GM19397 (cell line): ENCODE data around the gene STX12.
A peak's percentile ranks its signal among the peaks of the same experiment; 100 is the strongest.
"Not testable (repeated sequence)": the region's sequence is repeated elsewhere in the genome, so short reads cannot be mapped to it uniquely, and the experiment has no call there.

Source experiments
- ATAC-seq: cut with Tn5 transposase; IDR thresholded peaks from one replicate; pipeline ENCODE4 v1.9.1; 2021; ENCODE audit warnings: mild to moderate bottlenecking, moderate library complexity; ENCODE audit not compliant: unreplicated experiment

STX12 gene

DNA sequence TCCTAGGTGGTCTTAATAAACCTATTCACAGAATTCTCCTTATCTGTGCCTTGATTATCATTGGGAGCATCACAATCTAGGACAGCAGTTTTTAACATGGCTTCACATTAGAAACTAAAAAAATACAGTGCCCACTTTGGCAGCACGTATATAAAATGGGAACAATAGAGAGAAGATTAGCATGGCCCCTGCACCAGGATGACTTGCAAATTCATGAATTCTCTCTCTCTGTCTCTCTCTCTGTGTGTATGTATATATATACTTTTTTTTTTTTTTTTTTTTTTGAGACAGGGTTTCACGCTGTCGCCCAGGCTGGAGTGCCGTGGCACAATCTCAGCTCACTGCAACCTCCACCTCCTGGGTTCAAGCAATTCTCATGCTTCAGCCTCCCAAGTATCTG is 51.4 kb downstream of the STX12 start:
- no peak for ATAC-seq

DNA sequence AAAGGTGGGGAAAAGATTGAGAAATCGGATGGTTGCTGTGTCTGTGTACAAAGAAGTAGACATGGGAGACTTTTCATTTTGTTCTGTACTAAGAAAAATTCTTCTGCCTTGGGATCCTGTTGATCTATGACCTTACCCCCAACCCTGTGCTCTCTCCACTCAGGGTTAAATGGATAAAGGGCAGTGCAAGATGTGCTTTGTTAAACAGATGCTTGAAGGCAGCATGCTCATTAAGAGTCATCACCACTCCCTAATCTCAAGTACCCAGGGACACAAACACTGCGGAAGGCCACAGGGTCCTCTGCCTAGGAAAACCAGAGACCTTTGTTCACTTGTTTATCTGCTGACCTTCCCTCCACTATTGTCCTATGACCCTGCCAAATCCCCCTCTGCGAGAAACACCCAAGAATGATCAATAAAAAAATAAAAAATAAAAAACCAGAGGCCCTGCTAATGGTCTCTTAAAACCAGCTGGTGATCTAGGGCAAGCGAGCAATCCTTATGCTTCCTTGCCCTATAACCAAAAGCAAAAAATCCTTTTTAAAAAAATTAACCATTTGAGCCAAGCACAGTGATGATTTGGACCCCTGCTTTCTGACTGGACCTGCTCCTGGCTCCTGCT is 56.4 kb downstream of the STX12 start:
- ATAC-seq = not testable (repeated sequence)

- ATAC-seq = peak; percentile 96
These were observed 57.8 kb downstream of the STX12 start, which contains the start of gene PPP1R8 for GRCh38 chr1:27830621-27831440. TSS of gene PPP1R8 (plus strand) at chr1:27830782. CDS start at chr1:27830836, 54 bp downstream.

DNA sequence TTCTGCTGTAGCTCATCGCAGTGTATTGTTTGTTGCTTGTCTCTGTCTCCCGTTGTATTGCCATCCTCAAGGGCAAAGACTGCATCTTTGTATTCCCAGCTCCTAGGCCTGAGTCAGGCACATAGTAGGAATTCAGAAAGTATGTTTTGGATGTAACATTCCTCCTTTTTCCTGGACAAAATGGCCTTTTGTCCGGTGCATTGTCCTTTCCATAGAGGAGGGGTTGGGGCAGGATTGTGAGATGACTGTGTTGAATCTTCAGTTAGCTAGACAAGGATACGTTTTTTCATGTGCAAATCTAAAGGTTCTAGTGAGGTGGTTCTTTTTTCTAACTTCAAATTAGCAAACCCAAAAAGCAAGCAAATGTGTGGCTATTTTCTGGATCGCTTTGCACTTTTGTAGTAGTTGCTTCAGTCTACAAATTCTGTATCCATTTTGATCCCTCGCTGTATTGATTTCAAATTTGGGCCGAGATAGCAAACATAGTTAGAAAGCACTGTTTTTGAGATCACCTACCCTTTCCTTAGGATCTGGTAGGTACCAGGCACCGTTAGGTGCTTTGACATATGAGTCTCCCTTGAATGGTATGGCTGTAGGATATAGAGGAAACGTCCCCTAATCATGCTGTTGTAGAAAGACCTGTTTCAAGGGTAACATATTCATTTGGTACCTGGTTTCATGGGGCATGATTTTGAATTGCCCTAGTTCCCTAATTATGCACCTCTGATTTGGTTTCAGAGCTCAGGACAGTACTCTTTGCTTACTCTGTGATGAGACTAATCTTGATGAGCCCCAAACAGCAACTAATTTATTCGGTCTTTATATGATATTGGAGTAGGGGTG is 58.8 kb downstream of the STX12 start:
- ATAC-seq = no peak

DNA sequence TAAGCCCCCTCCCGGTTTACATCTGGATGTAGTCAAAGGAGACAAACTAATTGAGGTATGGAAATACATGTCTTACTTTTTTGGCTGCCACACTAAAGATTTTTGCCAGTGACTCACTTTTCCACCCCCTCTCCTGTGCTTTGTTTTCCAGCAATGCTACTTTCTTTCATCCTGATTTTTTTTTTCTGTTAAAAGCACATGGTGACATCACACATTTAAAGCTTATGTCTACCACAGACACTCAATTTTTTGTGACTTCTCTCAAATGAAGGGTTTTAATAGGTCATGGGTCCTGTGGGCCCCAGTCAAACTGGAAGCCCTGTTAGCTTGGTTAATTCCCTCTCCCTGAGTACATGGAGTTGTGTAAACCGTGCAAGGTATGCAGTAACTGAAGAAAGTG is 59.7 kb downstream of the STX12 start:
- ATAC-seq = no peak

- no peak for ATAC-seq
These were observed 60.5 kb downstream of the STX12 start for GRCh38 chr1:27833470-27833869.

- ATAC-seq = no peak
These were observed 62.0 kb downstream of the STX12 start for GRCh38 chr1:27835046-27835445.

DNA sequence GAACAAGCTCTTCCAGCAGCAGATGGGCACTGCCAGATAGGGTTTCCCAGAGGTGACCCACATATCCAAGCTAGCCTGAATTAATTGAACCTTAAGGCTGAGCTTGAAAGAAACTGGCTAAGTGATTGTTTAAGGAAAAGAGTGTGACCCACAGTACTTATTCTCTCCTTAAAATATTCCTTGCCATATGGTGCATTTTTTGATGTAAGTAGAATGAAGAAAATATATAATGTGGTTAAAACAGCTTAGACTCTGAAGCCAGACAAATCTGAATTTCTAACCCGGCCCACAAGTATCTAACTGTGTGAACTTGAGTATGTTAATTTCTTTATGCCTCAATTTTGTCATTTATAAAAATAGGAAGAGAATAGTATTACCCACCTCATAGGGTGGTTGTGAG is 62.5 kb downstream of the STX12 start:
- ATAC-seq = no peak

GRCh38 chr1:27849951-27850350 is 76.9 kb downstream of the STX12 start:
- no peak for ATAC-seq

DNA sequence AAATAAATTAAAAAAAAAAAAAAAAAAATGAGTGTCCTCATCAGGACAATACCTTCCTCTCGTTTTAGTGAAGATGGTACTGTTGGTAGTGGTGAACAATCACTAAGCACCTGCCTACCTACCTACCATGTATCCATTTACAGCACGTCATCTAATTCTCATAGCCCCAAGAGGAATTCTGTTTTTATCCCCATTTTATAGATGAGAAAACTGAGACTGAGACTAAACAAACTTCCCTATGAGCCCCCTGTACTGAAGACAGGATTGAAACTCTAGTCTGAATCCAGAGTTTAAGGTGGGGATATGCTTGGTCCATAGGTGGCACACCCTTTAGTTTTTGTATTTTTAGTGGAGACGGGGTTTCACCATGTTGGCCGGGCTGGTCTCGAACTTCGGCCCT is 82.1 kb downstream of the STX12 start:
- ATAC-seq = no peak

DNA sequence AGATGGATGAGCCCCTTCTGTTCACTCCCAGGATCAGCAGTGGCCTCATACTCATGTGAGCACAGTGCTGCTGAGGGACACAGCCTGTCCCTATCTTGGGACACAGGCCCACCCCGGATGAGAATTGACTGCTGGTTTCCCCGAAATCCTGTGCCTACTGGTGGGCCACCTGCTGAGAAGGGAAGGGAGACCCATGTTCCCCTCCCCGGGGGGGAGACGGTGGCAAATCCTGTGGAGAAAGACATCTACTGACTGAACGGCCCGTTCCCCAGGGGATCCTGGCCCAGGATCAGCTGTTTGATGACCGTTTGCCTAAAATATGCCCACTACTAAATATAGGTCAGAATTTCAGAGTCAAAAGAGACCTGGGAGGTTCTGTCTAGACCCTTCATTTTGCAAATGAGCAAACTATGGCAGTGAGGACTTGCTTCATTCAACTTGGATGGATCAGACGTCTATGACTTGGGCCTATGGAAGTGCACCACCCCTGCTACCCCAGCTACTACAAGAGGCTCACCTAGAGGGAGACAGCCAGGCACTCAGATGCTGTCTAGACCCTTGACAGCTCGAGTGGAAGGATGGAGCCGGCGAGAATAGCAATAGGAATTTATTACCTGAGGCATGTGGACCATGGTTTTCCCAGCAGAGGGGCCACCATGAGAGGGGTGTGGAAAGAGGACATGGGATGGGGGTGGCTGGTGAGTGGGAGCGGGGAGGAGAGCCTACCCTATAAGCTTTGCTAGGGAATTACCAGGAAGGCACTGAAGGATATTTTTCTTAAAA is 83.7 kb downstream of the STX12 start:
- ATAC-seq = no peak

DNA sequence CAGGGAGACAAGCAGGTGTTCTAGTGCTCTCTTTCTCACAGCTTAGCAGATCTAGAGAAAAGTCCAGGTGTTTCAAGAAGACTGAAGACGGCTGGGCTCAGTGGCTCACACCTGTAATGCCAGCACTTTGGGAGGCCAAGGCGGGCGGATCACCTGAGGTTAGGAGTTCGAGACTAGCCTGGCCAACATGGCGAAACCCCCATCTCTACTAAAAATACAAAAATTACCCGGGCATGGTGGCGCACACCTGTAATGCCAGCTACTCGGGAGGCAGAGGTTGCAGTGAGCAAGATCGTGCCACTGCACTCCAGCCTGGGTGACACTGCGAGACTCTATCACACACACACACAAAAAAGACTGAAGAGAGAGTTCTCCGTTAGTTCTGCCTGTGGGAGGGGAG is 84.5 kb downstream of the STX12 start:
- ATAC-seq = not testable (repeated sequence)

DNA sequence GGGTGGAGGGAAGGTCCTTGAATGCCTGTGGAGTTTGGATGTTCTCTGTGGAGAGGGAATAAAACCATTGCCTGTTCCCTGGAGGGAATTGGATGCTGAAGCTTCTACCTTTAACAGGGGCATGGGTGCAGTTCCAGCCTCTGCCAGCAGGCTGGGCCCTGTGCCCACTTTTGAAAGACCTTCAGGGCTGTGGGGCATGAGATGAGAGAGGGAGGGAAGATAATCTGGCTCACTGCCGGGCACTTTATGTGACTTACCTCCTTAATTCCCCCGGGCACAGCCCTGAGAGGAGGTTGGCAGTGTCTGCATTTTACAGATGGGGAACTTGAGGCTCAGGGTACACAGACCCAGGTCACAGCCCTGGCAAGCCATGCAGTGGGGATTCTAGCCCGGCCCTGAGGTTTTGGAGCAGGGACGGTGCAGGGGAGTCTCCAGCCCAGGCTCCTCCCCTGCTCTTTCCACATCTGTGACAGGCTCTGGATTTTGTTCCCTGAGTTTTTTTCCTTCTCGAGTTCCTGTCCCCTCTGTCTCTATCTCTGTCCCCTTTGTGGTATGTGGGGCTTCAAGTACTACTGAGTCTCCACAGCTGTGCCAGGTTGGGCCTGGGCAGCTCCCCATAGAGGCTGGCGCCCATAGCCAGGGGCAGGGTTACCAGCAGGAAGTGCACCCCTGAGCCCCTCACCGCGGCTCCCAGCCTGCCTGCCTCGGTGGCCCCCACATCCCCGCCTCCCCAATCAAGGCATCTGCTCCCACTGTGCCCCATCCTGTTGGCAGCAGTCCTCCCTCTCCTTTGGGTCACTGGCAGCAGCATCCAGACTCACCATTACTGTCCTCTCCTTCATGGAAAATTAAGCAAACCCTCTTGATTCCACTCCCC is 85.3 kb downstream of the STX12 start:
- ATAC-seq = no peak

DNA sequence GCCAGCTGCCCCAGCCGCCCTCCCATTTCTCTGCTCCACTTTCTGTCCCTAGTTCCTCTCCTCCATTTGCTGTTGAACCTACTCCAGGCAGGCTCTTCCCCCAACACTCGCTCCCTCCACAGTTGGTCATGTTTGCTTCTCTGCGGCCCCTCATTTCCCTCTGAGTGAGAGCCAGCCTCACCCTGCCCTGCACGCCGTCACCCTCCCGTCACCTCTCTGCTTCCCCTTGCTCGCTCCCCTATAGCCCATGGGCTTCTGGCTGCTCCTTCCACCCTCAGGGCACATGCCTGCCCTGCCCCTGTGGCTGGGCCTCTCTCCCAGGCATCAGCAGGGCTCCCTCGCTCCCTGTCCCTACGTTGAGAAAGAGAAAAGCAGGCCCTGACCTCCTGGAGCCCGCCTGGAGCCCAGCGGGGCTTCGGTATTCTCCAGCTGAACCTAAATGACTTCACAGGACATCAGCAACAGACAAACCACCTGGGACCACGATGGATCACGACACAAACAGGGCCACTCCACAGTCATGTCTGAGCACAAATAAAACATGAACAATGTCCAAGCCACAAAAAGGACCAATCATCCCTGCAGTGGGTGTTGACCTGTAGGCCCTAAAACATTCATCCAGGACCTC is 86.0 kb downstream of the STX12 start:
- no peak for ATAC-seq

DNA sequence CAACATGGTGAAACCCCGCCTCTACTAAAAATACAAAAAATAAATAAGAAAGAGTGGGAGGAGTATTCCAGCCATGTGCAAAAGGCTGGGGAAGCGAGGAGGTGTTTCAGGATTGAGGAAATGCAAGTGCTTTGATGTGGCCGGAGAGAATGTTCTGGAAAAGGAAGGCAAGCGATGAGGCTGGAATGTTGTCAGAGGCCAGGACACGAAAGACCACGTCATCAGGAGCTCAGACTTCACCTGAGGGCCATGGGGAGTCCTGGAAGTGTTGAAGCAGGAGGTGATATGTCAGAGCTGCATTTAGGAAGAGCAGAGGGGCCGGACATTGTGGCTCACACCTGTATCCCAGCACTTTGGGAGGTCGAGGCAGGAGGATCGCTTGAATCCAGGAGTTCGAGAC is 88.4 kb downstream of the STX12 start:
- ATAC-seq = no peak

DNA sequence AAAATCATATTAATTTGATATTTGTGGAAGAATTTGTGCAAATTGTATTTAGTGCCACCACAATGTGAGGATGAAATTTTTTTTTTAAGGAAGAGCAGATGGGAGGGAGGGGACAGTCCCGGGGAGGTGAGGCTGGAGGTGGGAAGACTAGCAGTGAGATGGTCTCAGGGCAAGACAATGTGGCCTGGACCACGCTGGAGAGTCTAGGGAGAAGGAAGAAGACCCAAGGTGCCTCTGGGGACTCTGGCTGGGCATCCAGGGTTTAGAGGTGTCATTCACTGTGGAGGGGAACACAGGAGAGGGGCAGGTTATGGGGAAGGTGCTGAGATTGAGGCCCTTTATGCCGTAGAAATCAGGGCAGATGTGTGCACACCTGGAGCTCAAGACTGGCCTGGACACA is 89.0 kb downstream of the STX12 start:
- ATAC-seq = no peak

GRCh38 chr1:27862671-27863537 is 89.9 kb downstream of the STX12 start:
- no peak for ATAC-seq

GRCh38 chr1:27863538-27863915 is 90.5 kb downstream of the STX12 start:
- no peak for ATAC-seq
